ENCODE measurements around the gene SLC47A2.
"Not testable (repeated sequence)": the region's sequence is repeated elsewhere in the genome, so short reads cannot be mapped to it uniquely, and the experiment has no call there.

The SLC47A2 gene, protein sequence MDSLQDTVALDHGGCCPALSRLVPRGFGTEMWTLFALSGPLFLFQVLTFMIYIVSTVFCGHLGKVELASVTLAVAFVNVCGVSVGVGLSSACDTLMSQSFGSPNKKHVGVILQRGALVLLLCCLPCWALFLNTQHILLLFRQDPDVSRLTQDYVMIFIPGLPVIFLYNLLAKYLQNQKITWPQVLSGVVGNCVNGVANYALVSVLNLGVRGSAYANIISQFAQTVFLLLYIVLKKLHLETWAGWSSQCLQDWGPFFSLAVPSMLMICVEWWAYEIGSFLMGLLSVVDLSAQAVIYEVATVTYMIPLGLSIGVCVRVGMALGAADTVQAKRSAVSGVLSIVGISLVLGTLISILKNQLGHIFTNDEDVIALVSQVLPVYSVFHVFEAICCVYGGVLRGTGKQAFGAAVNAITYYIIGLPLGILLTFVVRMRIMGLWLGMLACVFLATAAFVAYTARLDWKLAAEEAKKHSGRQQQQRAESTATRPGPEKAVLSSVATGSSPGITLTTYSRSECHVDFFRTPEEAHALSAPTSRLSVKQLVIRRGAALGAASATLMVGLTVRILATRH

DNA sequence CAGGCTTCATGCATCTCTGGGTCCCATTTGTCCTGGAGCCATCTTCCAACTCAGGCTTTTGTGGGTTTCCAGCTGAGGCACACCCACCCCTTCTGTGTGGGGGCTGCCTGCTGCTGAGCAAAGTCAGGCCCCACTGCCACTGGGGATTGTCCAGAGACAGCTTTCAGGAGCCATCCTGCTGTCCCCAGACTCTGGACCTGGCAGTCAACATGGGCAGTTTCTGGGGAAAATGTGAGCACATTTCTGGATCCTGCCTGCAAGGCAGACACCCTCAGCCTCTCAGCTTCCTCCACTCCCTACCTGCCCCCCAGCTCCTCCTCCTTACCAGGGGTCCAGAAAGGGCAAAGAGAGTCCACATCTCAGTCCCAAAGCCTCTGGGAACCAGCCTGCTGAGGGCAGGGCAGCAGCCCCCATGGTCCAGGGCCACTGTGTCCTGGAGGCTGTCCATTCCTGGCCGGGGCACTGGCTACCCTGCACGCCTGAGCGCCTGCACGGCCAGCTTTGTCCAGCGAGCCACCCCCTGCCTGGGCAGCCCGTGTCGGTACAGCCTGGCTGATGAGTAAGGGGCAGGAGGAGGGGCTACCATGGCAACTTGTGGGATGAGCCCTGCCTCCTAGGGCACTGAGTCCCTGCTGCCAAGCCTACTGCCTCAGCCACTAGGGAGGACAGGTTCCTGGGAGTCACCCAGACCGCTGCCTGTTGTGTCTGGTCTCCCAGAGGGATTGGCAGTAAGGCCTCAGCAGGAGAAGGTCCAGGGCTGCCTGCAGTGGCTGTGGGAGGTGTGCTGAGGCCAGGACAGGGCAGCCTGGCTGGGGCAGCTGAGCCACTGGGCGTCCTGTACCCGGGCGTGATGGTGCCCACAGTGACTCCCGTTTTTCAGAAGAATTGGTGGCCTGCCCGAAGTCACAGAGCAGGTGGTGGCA, at the start of gene SLC47A2:
SLC47A2 (minus strand) TSS at position 477 of the 923 bp plus-strand sequence; CDS start at position 448, 29 bp downstream.
- no peak for DNase-seq

DNA sequence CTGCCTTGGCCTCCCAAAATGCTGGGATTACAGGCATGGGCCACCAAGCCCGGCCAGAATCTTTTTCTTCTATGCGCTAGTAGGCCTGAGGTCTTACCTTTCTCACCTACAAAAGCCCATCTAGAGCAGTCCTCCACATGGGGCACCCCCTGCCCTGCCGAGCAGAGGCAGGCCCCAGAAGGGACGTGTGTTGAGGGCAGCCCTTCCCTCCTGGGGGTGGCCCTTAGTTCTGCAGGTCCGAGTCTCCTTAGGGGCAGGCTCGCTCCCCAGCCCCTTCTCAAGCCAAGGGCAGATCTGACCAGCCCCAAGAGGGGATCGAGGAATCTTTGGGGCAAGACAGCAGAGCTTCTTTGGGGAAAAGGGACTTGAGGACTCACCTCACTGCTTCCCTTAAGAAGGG, 49.6 kb upstream of the SLC47A2 start:
- DNase-seq = no peak

DNA sequence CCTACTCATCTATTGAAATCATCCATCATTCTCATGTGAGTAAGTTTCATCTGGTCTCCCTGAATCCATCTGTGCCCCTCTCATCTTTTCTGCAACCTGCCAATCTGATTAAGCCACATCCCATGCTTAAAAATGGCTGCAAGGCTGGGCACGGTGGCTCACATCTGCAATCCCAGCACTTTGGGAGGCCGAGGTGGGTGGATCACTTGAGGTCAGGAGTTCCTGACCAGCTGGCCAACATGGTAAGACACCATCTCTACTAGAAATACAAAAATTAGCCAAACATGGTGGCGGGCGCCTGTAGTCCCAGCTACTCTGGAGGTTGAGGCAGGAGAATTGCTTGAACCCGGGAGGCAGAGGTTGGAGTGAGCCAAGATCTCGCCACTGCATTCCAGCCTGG, 47.6 kb upstream of the SLC47A2 start:
- DNase-seq = not testable (repeated sequence)

DNA sequence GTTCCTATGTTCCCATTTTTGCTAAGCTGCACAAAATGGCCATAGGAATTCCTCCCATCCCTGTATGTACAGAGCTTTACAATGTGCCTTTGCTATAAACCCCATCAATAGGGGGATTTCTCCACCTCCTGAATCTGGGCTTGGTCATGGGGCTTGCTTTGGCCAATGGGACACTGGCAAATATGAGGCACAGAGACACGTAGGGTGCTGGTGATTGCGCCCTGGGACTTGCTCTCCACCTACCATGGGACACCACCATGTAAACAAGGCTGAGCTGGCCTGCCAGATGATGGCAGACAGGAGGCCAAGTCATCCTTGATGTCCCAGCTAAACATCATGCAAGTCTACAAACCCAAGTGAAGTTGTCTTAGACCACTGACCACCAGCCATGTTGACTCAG, 47.0 kb upstream of the SLC47A2 start:
- DNase-seq = peak; percentile 42

DNA sequence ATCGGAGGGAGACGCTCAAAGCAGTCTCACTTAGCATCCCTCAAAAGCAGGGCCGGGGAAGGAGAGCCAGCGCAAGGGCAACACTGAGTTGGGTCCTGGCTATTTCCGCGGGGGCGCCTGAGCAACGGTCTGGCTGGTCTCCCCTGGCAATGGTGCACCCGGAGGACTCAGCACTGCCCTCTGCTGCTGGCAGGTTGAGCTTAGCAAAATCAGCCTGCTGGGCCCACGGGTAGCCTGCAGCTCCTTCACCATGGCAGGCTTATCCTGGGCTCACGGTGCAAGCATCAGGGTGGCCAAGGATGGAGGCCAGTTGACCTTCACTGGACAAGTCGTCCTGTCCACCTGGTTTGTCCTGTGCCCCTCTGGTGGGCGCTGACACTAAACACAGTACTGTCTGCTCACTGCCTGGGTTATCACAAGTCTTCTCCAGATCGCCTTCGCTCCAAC, 46.2 kb upstream of the SLC47A2 start:
- peak; percentile 89 for DNase-seq

DNA sequence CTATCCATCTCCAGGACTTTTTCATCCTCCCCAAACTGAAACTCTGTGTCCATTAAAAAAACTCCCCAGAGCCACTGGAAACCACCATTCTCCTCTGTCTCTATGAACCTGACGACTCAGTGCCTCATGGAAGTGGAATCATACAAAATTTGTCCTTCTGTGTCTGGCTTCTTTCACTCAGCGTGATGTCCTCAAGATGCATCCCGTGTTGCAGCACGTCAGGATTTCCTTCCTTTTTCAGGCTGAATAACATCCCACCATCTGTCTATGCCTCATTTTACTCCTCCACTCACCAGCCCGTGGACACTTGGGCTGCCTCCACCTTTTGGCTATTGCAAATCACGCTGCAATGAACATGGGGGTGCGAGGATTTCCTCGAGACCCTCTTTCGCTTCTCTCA, 44.4 kb upstream of the SLC47A2 start:
- DNase-seq = no peak

DNA sequence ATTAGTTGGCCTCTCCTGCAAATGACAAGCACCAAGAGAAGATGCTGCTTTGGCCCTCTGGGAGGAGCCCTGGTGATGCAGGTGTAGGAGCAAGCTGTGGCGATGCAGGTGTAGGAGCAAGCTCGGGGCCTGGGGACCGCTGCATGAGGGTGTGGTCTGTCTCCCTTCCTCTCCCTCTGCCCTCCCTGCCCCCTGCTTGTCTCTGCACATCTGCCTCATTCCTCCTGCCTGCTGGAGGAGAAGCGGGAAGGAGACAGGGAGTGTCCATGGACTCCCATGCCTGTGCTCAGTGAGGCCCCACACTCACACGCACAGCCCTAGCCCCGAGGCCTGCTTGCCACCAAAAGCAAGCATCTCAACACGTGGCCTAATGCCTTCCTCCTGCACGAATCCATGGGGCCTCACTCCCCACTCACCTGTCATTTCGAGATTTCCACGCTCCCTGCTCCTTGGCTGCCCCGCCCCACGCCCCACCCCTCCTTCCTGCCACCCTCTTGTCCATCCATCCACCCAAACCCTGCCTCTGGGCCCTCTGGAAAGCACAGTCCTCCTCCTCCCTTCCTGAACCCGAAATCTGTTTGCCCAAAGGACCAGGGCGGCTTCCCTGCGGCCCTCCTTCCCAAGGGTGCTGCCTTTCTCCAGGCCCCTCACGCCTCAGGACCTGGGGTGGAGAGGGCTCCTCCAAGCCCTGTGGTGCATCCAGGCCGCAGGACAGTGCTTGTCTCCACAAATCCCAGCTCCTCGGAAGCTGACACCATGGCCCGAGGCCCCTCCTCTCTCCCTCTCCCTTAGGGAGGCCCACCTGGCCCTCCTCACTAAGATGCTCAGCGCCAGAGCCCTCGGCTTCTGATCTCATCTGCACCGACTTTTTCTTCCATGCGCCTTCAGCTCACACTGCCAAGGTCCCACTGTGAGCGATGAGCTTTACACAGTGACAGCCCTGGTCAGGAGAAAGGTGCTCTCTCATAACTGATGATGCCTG, 43.5 kb upstream of the SLC47A2 start:
- no peak for DNase-seq

DNA sequence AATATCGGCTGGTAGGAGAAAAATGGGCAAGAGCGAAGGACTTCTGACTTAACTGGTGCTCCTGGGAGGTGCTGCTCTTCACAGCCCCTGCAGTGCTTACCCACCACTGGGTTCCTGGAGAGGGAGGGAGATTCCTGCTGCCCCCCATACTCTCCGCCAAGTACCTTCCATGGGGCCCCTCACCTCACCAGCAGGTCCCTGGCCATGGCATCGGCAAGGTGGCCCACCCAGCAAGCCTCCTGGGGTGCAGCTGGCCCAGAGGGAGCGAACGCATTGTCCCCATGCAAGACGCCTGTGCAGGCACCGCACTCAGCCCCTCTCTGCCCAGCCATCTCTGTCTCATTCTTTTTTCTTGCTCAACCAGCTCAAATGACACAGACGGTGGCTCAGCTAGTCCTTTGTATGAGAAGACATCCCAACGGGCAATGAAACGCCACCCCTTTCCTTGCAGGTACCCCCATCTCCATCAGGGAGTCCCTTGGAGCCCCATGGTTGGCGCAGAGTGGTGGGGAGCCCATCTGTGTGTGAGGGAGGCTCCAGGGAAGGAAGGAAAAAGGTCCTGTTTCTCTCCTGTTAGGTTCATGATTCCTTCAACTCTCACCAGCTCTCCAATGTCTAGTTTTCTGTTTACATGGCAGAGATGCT, 41.3 kb upstream of the SLC47A2 start:
- no peak for DNase-seq

DNA sequence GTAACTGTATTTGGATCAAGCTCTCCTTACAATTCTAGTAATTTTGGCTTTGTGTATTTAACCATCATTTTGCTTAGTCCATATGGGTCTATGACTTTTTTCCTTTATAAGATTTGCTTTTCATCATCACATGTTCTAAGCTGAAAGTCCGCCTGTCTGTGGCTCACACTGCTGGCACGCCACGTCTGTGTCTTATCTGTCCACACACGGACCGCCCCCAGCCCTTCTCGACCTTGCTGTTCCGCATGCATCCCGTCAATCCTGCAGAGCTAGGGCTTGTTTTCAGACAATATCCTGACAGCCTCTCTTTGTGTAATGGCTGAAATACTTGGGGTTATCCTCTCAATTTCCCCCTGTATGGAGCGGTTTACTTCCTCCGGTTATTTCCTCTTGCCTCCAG, 40.2 kb upstream of the SLC47A2 start:
- DNase-seq = no peak

DNA sequence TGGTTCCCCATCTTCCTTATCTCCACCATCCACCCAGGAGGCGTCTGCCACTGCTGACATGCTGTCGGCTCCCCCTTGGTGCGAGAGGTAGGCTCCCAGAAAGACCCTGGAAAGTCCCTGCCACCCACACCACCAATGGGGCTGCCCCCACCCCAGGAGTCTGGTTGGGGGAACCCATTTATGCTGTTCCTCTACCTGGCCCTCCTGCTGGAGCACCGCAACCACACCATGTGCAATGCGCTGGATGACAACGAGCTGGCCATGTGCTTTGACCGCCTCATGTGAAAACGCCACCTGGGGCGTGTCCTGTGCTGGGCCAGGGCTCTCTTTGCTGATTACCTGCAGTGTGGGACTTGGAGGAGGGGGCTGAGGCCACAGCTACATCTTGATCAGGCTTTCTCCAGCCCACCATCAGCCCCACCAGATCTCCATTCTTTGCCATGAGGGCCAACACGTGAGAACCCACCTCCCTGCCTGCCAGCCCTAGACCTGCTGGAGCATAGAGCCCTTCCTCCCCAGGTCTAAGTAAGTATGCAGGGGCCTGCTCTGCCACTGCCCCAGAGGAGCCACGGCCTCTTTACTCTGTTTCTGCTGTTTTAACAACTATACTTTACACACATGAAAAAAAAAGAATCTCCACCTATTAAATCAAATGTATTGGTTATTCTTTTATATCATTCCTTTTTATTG, 39.6 kb upstream of the SLC47A2 start:
- DNase-seq = no peak

DNA sequence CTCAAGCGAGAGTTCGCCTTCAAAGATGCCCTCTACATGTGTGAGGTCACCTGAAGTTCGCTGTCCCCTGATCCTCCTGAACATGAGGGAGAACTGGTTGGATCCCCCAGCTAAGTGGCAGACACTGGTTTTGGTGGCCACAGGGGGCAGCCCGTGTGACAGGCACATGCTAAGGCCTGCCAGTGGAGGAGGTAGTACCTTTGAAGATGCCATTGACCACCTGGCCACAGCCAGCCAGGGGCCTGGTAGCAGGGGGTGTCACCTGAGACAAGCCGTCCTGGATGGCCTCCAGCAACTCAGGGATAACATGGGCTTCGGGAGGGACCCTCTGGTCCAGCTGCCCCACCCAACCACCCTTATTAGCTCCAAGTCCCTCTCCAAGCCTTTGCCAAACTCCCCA, 39.0 kb upstream of the SLC47A2 start:
- DNase-seq = no peak

DNA sequence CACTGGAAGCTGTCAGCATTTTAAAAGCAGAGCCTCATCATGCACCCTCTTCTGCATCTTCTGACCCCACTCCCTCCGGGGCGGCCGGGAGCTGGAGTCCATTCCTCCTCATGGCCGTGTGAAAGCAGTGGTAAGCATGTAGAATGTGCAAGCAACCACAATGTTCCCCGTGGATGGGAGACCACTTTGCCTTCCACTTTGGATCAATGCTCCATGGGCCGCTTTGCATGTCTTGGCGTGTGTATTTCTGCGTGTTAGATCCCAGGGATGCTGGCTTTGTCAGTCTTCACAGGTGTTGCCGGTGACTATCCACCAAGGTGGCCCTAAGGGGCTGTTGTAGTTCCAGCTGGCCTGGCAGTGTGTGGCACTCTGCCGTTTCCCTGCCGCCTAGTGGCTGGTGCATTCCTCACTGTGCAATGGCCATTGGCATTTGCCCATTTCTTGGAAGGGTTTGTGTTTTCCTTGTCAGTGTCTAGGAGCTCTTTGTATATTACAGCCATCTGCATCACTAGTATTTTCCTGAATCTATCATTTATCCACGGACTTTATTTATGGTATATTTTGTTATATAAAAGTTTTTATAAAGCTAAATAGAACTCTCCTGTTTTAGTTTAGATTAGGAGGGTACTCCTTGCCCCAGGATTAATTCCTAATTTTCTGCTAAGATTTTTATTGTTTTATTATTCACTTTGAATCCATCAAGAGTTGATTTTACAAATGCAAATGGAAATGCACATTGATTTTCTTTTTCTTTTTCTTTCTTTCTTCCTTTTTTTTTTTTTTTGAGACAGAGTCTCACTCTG, 37.5 kb upstream of the SLC47A2 start:
- no peak for DNase-seq

DNA sequence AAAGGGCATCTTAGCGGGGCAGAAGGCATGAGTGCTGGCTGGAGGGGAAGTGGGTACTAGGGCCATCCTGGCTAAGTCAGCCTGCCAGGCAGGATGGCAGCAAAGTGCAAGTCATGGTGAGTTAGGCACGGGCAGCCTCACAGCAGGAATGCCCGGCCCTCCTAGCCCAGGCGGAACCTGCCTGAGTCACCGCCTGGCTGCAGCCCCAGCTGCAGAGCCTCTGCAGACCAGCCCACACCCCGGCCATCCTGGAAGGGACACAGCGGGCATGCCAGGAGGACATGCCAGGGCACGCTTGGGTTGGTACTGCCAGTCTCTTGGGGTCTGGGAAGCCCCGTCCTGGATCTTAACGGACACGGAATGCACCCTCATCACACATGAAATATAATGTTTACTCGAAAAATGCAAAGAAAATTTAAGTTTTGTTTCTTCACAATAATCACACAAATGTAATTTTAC, 36.7 kb upstream of the SLC47A2 start:
- DNase-seq = no peak

DNA sequence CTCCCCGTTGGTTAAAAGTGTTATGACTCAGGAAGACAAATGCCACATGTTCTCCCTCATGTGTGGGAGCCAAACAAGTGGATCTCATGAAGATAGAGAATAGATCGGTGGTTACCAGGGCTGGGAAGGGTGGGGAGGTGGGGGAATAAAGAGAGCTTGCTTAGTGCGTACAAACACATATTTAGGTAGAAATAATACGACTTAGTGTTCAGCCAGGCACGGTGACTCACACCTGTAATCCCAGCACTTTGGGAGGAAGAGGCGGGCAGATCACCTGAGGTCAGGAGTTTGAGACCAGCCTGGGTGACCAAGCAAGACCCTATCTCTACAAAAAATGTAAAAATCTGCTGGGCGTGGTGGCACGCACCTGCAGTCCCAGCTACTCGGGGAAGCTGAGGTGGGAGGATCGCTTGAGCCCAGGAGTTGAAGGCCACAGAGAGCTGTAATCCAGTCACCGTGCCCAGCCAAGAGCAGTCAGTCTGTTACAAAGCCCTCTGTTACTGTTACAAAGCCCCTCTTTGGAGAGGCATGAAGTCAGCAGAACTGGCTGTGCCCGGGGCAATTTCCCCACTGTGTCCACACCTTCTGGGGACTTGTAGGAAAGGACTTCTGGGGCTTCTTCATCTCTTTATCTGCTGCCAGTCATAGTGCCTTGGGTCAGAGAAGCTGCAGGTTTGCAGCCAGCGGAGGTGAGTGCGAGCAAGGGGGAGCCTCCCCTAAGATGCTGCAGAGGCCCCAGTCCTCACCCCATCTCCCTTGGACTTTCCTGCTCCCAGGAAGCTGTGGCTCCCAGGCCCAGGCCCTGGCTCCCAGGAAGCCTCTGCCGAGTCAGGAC, 36.0 kb upstream of the SLC47A2 start:
- no peak for DNase-seq

DNA sequence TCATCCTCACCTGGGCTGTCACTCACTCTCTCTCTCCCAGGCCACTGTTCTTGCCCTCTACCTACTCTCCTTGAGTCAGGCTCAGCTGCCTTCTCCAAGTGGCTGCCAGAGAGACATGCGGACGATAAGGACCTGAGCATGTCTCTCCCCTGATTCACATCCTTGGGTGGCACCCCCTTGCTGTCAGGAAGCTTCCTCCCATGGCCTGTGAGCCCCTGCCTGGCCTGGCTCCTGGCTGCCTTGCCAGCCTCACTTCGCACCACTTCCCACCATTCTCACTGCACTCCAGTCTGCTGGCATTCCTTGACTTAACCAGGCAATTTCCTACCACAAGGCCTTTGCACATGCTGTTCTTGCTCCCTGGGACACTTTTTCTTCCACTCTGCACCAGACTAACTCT, 34.5 kb upstream of the SLC47A2 start:
- no peak for DNase-seq

DNA sequence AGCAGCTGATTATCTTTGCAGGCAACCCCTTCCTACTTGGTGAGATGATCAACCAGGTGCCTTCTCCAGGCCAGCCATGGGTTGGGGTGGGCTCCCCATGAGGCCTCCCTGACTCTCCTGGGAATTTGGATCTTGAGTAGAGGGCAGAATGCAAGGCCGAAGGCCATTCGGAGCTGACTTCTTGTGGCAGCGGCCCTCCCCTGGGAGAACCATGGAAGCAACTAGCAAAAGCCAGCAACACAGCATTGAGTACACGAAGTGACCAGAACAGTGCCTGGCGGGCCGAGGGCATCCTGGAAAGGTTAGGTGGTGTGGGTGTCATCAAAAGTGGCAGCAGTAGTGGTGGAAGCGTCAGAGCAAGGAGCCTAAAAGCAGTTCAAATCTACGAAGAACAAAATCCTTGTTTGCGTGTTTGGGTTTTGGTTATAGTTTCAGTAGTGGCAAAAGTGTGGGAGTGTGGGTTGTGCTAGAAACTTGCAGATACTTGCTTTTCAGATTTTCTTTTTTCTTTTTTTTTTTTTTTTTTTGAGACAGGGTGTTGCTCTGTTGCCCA, 33.7 kb upstream of the SLC47A2 start:
- no peak for DNase-seq

DNA sequence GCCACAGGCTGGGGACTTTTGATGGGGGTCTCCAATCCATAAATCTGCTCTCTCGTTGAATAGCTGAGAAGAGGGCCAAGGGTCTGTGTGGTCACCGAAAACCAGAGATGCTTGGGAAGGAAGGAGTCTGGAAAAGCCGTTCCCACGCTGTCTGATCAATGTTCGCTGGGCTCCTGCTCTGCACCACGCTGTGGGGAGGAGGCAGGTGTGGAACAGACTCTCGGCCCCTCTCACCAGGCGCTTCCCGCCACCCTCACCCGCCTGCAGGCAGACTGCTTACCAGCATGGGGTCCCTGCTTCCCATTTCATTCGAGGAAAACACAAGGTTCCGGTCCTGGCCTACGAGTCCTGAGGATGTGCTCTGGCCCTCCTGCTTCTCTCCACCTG, 32.4 kb upstream of the SLC47A2 start:
- DNase-seq = no peak

DNA sequence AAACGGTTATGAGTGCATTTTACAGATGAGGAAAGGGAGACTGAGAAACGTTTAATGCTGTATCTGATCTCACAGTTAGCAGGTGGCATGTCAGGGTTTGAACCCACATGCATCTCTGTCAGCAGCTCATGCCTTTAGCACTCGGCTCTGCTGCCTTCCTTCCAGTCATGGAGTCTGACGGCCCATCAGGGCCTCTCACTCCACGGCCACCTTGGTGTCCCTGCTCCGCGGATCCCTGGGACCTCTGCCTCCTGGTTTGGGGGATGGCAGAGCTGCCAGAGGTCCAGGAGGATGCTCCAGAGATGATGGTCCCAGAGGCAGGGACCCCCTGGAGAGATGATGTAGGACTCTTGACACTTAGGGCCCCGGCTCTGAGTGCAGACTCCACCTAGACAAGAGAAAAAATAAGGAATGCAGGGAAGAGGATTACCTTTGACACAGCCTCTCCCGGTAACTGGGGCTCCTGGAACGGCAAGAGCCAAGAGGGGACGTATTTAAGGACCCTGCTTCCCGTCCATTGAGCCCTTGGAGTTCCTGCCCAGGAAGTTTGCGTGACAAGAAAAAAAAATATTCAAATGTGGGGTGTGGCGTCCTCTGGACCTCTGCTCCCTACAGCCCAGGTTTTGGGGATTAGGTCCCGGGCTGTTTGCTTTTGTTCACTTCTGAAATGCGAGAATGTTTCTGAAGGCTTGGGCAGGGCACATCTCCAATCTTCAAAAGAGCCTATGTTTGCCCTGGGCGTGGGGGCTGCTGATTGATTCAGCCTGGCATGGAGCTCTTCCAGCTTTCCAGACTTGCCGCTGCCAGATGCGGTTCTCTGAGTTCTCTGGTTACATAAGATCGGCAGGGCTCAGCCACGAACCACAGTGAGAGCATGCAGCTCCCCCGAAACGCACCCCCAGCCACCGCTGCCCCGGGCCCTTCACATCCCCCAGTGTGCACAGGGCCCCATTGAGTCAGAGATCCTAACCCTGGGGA, 31.7 kb upstream of the SLC47A2 start, which contains the start of gene ALDH3A1:
ALDH3A1 (minus strand) TSS at position 470 of the 978 bp plus-strand sequence. CDS start 3,169 bp downstream, outside the sequence.
- no peak for DNase-seq
